PC-3 (cell line): ENCODE data around the gene DGKZ. TPM values are rescaled to one million over a fixed set of nuclear protein-coding genes. Genes with fewer than 3 reads are reported as not detected.

ENCODE experiments used
- ATAC-seq: fragments of 200-7000 bp; cut with Tn5 transposase; 2 replicates; pipeline ENCODE4 v1.9.1; 2020; ENCODE audit warnings: mild to moderate bottlenecking, moderate library complexity
- BruUV-seq: library from RNA; stranded (reverse); fragments of 400-500 nt; replicated peaks from 2 replicates; lab custom pipeline; 2021; lab: Mats Ljungman, UMichigan
- CTCF ChIA-PET: fragments of 300-600 bp; sonication (Branson Sonifier 250); formaldehyde crosslinking; loops from one replicate; lab custom pipeline; 2022; ENCODE audit warnings: antibody characterized with exemption; lab: Charles Lee
- POLR2A ChIA-PET: fragments of 300-600 bp; sonication (Branson Sonifier 250); formaldehyde crosslinking; loops from one replicate; lab custom pipeline; 2022; ENCODE audit warnings: antibody characterized with exemption; ENCODE audit not compliant: unreplicated experiment; lab: Charles Lee
- DNase-seq: peaks from one replicate; pipeline ENCODE4 v3.0.0-alpha.2; 2015
- H2AFZ ChIP-seq: fragments of 300-600 bp; sonication (generic); 2 replicates; pipeline ENCODE4 v1.6.0; 2016; ENCODE audit warnings: antibody characterized with exemption, low read length
- H3F3A ChIP-seq: fragments of 300-600 bp; sonication (generic); one replicate; pipeline ENCODE4 v1.6.0; 2017; ENCODE audit warnings: antibody characterized with exemption, low read length, control low read depth, mild to moderate bottlenecking; ENCODE audit not compliant: unreplicated experiment
- H3K27ac ChIP-seq: fragments of 300-600 bp; sonication (generic); 2 replicates; pipeline ENCODE4 v1.5.1; 2016; ENCODE audit warnings: mild to moderate bottlenecking, low read length
- H3K27me3 ChIP-seq: fragments of 300-600 bp; sonication (generic); 2 replicates; pipeline ENCODE4 v1.6.1; 2016; ENCODE audit warnings: low read length, mixed read lengths
- H3K36me3 ChIP-seq: fragments of 300-600 bp; sonication (generic); 2 replicates; pipeline ENCODE4 v1.6.1; 2016; ENCODE audit warnings: low read depth, mixed run types, low read length, mixed read lengths
- H3K4me1 ChIP-seq: fragments of 300-600 bp; sonication (generic); 2 replicates; pipeline ENCODE4 v1.5.1; 2016; ENCODE audit warnings: low read length; ENCODE audit not compliant: insufficient read depth
- H3K4me2 ChIP-seq: fragments of 300-600 bp; sonication (generic); 2 replicates; pipeline ENCODE4 v1.6.0; 2016; ENCODE audit warnings: low read length
- H3K4me3 ChIP-seq: fragments of 300-600 bp; sonication (generic); 2 replicates; pipeline ENCODE4 v1.5.1; 2016; ENCODE audit warnings: mild to moderate bottlenecking, low read length, mixed read lengths
- H3K79me2 ChIP-seq: fragments of 300-600 bp; sonication (generic); 2 replicates; pipeline ENCODE4 v1.6.1; 2017; ENCODE audit warnings: low read length, mixed read lengths
- H3K9ac ChIP-seq: fragments of 300-600 bp; sonication (generic); 2 replicates; pipeline ENCODE4 v1.6.0; 2016; ENCODE audit warnings: mild to moderate bottlenecking, low read length
- H3K9me2 ChIP-seq: fragments of 300-600 bp; sonication (generic); replicated peaks from 2 replicates; pipeline ENCODE4 v1.6.1; 2016; ENCODE audit warnings: mixed run types, low read length, mixed read lengths
- H3K9me3 ChIP-seq: fragments of 300-600 bp; sonication (generic); 2 replicates; pipeline ENCODE4 v1.6.1; 2016; ENCODE audit warnings: low read length, mixed read lengths
- H4K20me1 ChIP-seq: fragments of 300-600 bp; sonication (generic); 2 replicates; pipeline ENCODE4 v1.6.1; 2016; ENCODE audit warnings: low read length, mixed read lengths
- EZH2 ChIP-seq: fragments of 300-600 bp; sonication (generic); IDR thresholded peaks from one replicate; pipeline ENCODE4 v1.6.1; 2017; ENCODE audit warnings: antibody characterized with exemption, mild to moderate bottlenecking, low read length; ENCODE audit not compliant: unreplicated experiment
- EZH2phosphoT487 ChIP-seq: fragments of 300-600 bp; sonication (generic); IDR thresholded peaks from 2 replicates; pipeline ENCODE4 v1.6.1; 2018; ENCODE audit warnings: mild to moderate bottlenecking, antibody characterized with exemption, low read length, borderline replicate concordance
- intact Hi-C: fragments of 100-400 bp; cut with micrococcal nuclease; formaldehyde crosslinking; loops from 2 replicates; pipeline ENCODE4 v1.9.0; 2023
- total RNA-seq: library from RNA; depleted of rRNA; stranded (reverse); fragments of >200 nt; gene quantifications from 2 replicates; pipeline ENCODE4 v1.2.3, GENCODE V29; 2014
- TF ChIP-seq, protein P1 (sequence below): fragments of 300-600 bp; sonication (generic); conservative IDR thresholded peaks from 2 replicates; pipeline ENCODE4 v1.5.1; 2017; ENCODE audit warnings: antibody characterized with exemption, low read depth, mild to moderate bottlenecking, low read length

The DGKZ gene
- total RNA-seq, 1 experiment from 2014 or later = 70.2 TPM

DNA sequence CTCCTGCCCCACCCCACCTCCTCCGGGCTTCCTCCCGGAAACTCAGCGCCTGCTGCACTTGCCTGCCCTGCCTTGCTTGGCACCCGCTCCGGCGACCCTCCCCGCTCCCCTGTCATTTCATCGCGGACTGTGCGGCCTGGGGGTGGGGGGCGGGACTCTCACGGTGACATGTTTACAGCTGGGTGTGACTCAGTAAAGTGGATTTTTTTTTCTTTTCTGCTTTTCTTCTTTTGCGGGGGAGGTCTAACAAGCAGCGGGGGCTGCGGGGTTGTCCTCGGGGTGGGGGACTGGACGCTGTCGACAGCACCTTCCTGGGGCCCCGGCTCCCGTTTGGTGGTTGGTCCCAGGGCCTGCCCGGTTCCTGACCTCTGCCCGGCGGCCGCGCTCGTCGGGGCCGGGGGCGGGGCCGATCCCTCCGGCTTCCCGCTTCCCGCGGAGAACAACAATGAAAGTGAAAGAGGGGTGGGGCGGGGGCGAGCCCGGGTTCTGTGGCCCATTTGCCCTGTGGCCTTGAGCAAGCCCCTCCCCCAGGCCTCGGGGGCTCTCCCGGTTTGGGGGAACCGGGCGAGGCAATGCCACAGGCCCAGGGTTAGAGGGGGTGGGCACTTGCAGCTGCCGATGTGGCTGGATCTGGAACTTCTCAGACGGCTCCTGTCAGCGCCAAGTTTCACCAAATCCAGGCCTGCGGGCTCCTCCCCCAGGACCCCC is 33.2 kb downstream of the DGKZ start:
- Histone ChIP-seq H3K9me3 (no peaks in the 10 kb centered on the region), H3K4me2 (peak overlapping the region; percentile 99), H3K27ac (no peak overlapping the region), H3K4me3 (peak overlapping the region; percentile 81), H3K4me1 (peaks cover 5% of the 10 kb centered on the region; the same call in 1 of the 2 replicates), H3F3A (no peaks in the 10 kb centered on the region), H4K20me1 (no peaks in the 10 kb centered on the region), H3K9ac (peak overlapping the region; percentile 67), H3K79me2 (no peaks in the 10 kb centered on the region), H3K27me3 (no peaks in the 10 kb centered on the region), H3K9me2 (no peaks in the 10 kb centered on the region), H3K36me3 (no peaks in the 10 kb centered on the region; the same call in 1 of the 2 replicates), H2AFZ (peak overlapping the region; percentile 77)
- ChIA-PET CTCF (no interaction called here), POLR2A (interaction anchor here (0.5 kb wide), 1 partner anchor 41 kb away, joined by 4 read pairs; no protein-coding TSS in a partner anchor)
- no peak for TF ChIP-seq EZH2phosphoT487
- no peak for TF ChIP-seq EZH2
- TF ChIP-seq, protein P1, sequence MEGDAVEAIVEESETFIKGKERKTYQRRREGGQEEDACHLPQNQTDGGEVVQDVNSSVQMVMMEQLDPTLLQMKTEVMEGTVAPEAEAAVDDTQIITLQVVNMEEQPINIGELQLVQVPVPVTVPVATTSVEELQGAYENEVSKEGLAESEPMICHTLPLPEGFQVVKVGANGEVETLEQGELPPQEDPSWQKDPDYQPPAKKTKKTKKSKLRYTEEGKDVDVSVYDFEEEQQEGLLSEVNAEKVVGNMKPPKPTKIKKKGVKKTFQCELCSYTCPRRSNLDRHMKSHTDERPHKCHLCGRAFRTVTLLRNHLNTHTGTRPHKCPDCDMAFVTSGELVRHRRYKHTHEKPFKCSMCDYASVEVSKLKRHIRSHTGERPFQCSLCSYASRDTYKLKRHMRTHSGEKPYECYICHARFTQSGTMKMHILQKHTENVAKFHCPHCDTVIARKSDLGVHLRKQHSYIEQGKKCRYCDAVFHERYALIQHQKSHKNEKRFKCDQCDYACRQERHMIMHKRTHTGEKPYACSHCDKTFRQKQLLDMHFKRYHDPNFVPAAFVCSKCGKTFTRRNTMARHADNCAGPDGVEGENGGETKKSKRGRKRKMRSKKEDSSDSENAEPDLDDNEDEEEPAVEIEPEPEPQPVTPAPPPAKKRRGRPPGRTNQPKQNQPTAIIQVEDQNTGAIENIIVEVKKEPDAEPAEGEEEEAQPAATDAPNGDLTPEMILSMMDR = no peak
- BruUV-seq = no TSS peak
- peak; percentile 42 for DNase-seq
- peak; percentile 41 for ATAC-seq
- intact Hi-C loops = no loop called here

DNA sequence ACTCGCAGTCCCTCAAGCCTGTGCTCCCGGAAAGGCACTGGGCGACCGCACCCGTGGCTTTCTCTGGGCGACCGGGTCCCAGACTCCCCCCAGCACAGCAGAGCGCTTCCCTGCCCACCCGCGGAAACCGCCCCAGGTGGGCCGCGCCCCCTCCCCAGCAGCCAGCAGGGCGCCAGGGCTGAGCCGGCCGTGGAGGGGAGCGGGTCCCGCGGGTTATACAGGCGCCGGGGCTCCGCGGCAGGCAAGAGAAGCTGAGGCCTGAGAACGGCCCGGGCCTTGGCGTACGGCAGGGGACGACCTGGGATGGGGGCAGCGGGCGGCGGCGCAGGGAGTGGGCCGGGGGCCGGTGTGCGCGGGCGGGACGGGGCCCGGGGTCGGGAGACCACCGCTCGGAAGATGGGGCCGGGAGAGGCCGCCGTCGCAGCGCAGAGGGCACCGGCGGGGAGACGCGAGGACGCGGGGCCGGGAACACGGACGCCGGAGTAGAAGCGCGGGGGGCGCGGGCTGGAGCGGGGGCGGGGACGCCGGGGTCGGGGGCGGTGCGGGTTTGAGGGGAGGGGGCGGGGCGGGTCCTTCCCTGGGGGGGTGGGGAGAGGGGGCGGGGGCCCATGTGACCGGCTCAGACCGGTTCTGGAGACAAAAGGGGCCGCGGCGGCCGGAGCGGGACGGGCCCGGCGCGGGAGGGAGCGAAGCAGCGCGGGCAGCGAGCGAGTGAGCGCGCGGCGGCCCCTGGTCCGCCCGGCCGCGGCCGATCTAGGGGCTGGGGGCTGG is 34.0 kb downstream of the DGKZ start, which contains the start of gene MDK:
MDK (plus strand) TSS at position 622 of the 771 bp plus-strand sequence. CDS start 389 bp downstream, outside the sequence.
- Histone ChIP-seq H3K9me2 (no peaks in the 10 kb centered on the region), H3F3A (no peaks in the 10 kb centered on the region), H3K9ac (peak within 1 kb of the TSS; percentile 67), H3K79me2 (no peaks in the 10 kb centered on the region), H3K27me3 (no peaks in the 10 kb centered on the region), H3K4me2 (peak within 1 kb of the TSS; percentile 99), H3K36me3 (no peaks in the 10 kb centered on the region; the same call in 1 of the 2 replicates), H3K4me3 (peak within 1 kb of the TSS; percentile 81), H2AFZ (peak within 1 kb of the TSS; percentile 77), H3K9me3 (no peaks in the 10 kb centered on the region), H3K27ac (no peak within 1 kb of the TSS), H3K4me1 (peaks cover 5% of the 10 kb centered on the region; the same call in 1 of the 2 replicates), H4K20me1 (no peaks in the 10 kb centered on the region)
- CTCF ChIA-PET = no interaction called here
- ATAC-seq (peak; percentile 27), DNase-seq (no peak)
- POLR2A ChIA-PET = no interaction called here
- intact Hi-C loops = no loop called here
- BruUV-seq = no TSS peak
- TF ChIP-seq EZH2 = no peak
- TF ChIP-seq, protein P1 = no peak
- no peak for TF ChIP-seq EZH2phosphoT487
